GM19467 (cell line): Measurements from ENCODE around the gene RBMS3.

Experiments used
- ATAC-seq: cut with Tn5 transposase; IDR thresholded peaks from one replicate; pipeline ENCODE4 v1.9.1; 2021; ENCODE audit warnings: mild to moderate bottlenecking, moderate library complexity; ENCODE audit not compliant: unreplicated experiment

Gene RBMS3

GRCh38 chr3:29914861-29915524 is 634.1 kb downstream of the RBMS3 start:
- ATAC-seq = no peak

GRCh38 chr3:29919571-29919970 is 638.7 kb downstream of the RBMS3 start:
- no peak for ATAC-seq

GRCh38 chr3:29922992-29923746 is 642.3 kb downstream of the RBMS3 start:
- no peak for ATAC-seq

DNA sequence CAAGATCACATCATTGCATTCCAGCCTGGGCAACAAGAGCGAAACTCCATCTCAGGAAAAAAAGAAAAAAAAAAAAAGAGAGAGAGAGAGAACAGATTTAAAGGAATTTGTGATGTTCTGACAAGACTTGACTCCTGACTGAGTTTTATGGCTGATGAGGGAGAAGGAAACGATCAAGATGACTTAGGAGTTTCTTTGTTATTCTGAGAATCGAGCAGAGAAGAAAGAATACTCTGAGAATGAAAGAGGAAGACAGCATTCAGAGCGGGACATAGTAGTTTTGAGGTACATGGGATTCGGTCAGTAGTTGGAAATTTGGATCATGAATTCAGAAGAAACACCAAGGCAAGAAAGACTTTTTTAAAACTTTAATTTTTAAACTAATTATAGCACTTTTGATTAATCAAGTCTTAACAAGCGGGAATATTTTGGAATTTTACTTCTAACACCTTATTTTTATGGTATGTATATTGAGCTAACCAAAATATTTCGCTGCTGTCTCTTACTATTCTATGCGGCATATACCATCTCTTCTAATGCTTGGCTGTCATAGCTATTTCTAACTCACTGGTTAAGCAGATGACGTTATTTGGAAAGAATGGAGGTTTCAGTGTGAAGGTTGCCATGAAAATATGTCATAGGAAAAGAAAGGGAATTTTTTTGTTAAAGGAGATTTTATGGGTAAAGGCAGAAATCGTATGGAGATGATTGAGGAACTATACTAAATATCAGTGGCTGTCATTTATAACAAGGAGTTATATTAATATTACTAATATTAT is 644.1 kb downstream of the RBMS3 start:
- ATAC-seq = no peak

DNA sequence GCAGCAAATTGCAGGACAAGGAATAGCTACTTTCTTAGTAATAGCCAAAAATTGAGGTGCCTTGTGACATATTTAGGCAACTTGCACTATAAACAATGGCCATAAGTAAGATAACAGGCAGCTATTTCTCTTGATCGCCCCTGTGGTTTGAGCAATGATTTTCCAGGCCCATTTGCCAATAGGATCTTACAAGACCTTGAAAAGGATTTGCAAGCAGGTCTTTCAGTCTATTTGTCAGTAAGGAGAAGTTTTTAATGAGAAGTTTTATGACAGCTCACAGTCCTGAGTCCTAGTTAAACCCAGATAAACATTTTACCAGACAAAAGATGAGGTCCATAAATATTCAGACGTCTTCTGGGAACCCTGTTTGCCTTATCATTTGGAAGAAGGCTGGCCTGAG is 645.5 kb downstream of the RBMS3 start:
- no peak for ATAC-seq

- no peak for ATAC-seq
These were observed 651.9 kb downstream of the RBMS3 start for GRCh38 chr3:29932696-29933325.

- no peak for ATAC-seq
These were observed 653.1 kb downstream of the RBMS3 start for GRCh38 chr3:29933802-29934490.

GRCh38 chr3:29934751-29935150 is 653.9 kb downstream of the RBMS3 start:
- no peak for ATAC-seq

DNA sequence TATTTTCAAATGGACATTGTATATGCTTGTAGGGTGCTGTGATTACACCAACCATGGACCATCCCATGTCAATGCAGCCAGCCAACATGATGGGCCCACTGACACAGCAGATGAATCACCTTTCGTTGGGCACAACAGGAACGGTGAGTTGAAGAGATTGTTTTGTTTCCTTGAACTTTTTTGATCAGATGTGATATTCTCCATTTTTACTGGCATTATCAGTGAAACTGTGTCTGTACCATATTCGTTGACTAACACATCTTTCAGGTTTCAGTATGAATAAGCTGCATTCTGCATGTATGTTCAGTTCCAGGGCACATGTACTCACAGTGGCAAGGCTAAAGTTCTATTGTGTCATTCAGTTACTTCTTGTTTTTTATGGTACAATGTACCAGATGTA is 655.2 kb downstream of the RBMS3 start:
- ATAC-seq = peak; percentile 71

DNA sequence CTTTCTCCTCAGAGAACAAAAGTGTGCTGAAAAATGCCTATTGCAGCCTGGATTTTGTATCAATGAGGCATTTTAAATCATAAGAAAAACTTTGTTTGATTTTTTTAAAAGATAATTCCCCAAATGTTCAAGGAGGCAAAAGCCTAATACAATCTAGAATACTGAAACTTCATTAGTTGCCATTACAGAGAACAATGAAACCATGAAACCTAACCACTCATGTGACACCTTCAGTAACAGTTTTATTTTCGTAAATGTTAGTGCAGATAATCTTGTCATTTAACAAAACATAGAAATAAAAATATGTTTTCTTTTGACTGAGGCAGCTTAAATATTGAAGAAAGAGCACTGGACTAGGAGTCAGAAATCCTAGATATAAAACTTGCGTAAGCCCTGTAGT is 655.9 kb downstream of the RBMS3 start:
- no peak for ATAC-seq

GRCh38 chr3:29937185-29937584 is 656.3 kb downstream of the RBMS3 start:
- no peak for ATAC-seq

DNA sequence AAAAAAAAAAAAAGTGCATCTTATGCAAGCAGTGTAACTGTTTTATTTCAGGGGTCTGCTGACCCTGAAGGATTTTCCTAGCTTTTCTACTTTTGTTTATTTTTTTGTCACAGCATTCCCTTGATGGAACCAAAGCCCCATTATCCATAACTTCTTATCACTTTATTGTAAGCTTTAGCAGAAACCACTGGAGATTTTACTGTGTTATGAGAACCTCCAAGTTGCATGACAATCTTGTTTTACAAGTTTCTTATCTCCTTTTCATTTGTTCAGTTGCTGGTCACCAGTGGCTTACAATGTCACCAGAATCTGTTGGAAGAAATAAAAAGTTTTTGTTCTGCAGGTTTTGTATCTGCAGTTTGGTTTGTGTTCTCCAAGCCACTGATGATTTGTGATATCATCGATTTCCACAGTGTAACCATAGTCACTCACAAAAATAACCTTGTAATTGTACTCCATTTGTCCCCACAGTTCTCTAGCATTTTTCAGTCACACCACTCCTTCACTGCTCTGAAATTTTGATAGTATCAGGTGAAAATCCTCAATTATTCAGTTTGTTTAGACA is 660.0 kb downstream of the RBMS3 start:
- no peak for ATAC-seq

GRCh38 chr3:29942297-29942696 is 661.4 kb downstream of the RBMS3 start:
- ATAC-seq = no peak

DNA sequence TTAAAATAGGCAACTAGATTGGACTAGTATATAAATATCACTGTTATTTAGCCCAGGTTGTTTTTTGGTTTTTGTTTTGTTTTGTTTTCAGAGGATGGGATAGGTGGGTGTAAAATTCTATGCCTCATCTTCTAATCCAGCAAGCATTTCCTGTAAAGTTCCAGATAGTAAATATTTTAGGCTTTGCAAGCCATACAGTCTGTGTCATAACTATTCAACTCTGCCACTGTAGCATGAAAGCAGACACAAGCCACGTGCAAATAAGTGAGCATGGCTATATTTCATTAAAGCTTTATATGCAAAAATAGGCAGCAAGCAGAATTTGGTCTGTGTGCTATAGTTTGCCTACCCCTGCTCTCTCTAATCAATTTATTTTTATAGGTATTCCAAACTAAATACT is 668.3 kb downstream of the RBMS3 start:
- ATAC-seq = no peak

DNA sequence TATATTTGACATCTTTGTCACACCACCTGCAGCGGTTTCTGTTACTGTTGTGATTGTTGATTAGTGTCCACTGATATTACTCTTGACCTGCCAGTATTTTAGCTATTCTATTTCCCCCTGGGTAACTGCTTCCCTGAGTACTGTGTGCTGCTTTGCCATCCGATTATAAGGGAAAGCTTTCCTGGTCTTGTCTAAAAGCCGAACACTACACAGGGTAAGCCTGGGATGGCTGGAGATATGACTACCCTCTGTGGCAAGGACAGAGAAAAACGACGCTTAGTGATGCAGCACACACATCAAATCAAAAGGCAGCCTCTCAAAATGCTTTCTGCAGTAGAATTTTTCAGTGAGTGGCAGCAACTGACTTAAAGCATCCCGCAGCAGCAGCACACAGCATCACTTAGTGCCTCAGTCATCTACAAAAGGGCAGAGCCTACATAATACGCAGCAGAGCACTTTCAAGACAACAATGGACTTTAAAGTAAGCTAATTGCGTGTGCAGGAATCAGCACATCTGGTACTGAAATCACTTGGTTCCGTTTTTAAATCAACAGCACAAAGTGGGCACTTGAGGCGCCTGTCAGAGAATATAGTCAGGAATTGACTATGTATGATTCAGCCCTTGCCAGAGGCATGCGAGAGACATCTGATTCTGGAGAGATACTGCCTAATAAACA is 669.2 kb downstream of the RBMS3 start:
- no peak for ATAC-seq

GRCh38 chr3:29952431-29952830 is 671.6 kb downstream of the RBMS3 start:
- no peak for ATAC-seq

DNA sequence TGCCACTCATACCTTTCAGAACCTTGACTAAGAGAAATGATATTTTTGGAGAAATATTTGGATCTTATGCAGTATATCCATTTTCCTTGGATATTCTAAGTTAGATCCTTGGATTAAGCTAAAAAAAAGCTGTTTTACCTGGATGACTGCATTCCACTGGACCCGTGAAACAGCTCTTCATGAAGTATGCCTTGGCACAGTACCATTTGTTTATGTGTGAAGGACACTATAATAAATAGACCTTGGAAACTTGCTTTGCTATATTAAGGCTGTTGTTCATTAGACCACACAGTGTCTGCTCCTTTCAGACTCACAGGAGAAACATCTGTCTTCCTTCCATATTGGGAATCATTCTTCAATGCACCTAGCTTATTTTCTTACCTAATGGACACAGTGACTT is 674.5 kb downstream of the RBMS3 start:
- no peak for ATAC-seq

DNA sequence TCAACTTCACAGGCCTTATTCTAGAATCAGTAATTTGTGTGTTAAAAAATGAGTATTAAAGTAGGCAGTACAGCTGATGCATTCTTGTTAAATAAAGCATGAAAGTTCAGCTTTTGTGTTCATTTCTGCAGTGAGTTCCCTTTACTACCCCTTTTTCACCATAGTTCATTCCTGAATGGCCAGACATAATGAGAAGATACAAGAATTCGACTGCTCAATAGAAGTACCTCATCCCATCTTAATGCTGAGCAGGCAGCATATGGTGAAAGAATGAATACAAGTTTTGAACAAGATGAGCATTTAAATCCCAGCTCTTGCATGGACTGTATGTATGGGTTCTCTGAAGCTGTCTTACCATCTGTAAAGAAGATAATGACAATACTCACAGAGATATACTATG is 677.9 kb downstream of the RBMS3 start:
- no peak for ATAC-seq

- no peak for ATAC-seq
These were observed 691.0 kb downstream of the RBMS3 start for GRCh38 chr3:29971895-29972294.
